K562 (cell line): Measurements from ENCODE around the gene IGF2BP3. TPM values are rescaled to one million over a fixed set of nuclear protein-coding genes. Genes with fewer than 3 reads are reported as not detected.

ENCODE experiments used
- EGR1 ChIP-seq: fragments of 450-650 bp; conservative IDR thresholded peaks from 2 replicates; pipeline ENCODE4 v1.6.1; 2017; ENCODE audit warnings: mild to moderate bottlenecking
- EP400 ChIP-seq: fragments of 450-650 bp; IDR thresholded peaks from 2 replicates; pipeline ENCODE4 v1.6.1; 2017; ENCODE audit warnings: antibody characterized with exemption, mild to moderate bottlenecking, moderate library complexity
- HNRNPL ChIP-seq: fragments of 200-400 bp; formaldehyde crosslinking; IDR thresholded peaks from 2 replicates; pipeline ENCODE4 v1.6.1; 2017; ENCODE audit warnings: low read depth, mild to moderate bottlenecking, low read length
- MAZ ChIP-seq, 2 experiments: fragments of 450-650 bp in 1 of 2; sonication (generic) in 1 of 2; formaldehyde crosslinking; IDR thresholded peaks in 1 of 2; conservative IDR thresholded peaks in 1 of 2; 2 replicates each; pipeline versions ENCODE4 v1.4.0 to v1.5.0; 2020; ENCODE audit warnings: mild to moderate bottlenecking in 1 of 2, missing genetic modification reagents in 1 of 2
- RFX7 ChIP-seq: fragments of 250-450 bp; sonication (Bioruptor Pico); IDR thresholded peaks from 2 replicates; pipeline ENCODE4 v1.5.1; 2021; ENCODE audit warnings: mild to moderate bottlenecking
- YY1 ChIP-seq, 3 experiments: IDR thresholded peaks; 2 replicates each; pipeline ENCODE4 v1.6.1; 2011; ENCODE audit warnings: low read length in 2 of 3, mild to moderate bottlenecking in 2 of 3, moderate library complexity in 2 of 3, borderline replicate concordance in 1 of 3, control low read depth in 1 of 3, low read depth in 1 of 3; ENCODE audit not compliant: insufficient read depth in 3 of 3, insufficient replicate concordance in 2 of 3, control insufficient read depth in 1 of 3, insufficient read length in 1 of 3; ENCODE audit errors: extremely low read depth in 1 of 3
- ZBED1 ChIP-seq: IDR thresholded peaks from 2 replicates; pipeline ENCODE4 v1.6.1; 2014
- ZBTB1 ChIP-seq: sonication (generic); formaldehyde crosslinking; IDR thresholded peaks from 2 replicates; pipeline ENCODE4 v1.8.1; 2023; ENCODE audit warnings: missing genetic modification reagents, low read depth, mild to moderate bottlenecking, borderline replicate concordance
- ZBTB33 ChIP-seq: sonication (generic); formaldehyde crosslinking; IDR thresholded peaks from 2 replicates; pipeline ENCODE4 v1.8.1; 2023; ENCODE audit warnings: mild to moderate bottlenecking, missing genetic modification reagents
- ZFX ChIP-seq: sonication (generic); formaldehyde crosslinking; IDR thresholded peaks from 2 replicates; pipeline ENCODE4 v1.8.0; 2022; ENCODE audit warnings: mild to moderate bottlenecking, missing genetic modification reagents, moderate library complexity
- ZNF592 ChIP-seq: fragments of 450-650 bp; IDR thresholded peaks from 2 replicates; pipeline ENCODE4 v1.6.1; 2017; ENCODE audit warnings: antibody characterized with exemption, mild to moderate bottlenecking
- ZNF740 ChIP-seq, 3 experiments: fragments of 200-800 bp in 1 of 3; sonication (Bioruptor generic) in 1 of 3; sonication (generic) in 1 of 3; formaldehyde crosslinking in 1 of 3; IDR thresholded peaks; 2 replicates each; pipeline versions ENCODE4 v1.6.1 to v1.8.0; 2016 to 2022; ENCODE audit warnings: mild to moderate bottlenecking in 2 of 3, missing compliant biosample characterization in 2 of 3, missing genetic modification characterization in 2 of 3, missing genetic modification reagents in 1 of 3
- polyA plus RNA-seq, 8 experiments: library from polyadenylated mRNA; depleted of rRNA in 4 of 8; stranded (reverse) in 5 of 8; unstranded in 3 of 8; fragments of >200 nt; fragmentation: Nextera tagmentation in 2 of 8; fragmentation: Illumina TruSeq in 1 of 8; extraction: Ambion mirVana in 2 of 8; extraction: Trizol in 1 of 8; gene quantifications; 2 replicates each; pipeline versions ENCODE4 v1.2.1 to v1.2.3, GENCODE V29; 2011 to 2014; ENCODE audit warnings: inconsistent platforms in 1 of 8, missing spikeins in 1 of 8
- total RNA-seq, 7 experiments: library from RNA; depleted of rRNA in 6 of 7; stranded (reverse); fragments of >200 nt in 6 of 7; fragmentation: Illumina TruSeq in 2 of 7; extraction: Trizol in 2 of 7; gene quantifications; 2 replicates each; pipeline versions ENCODE4 v1.2.1 to v1.2.3, GENCODE V29; 2011 to 2021; ENCODE audit warnings: low replicate concordance in 1 of 7
- TF ChIP-seq, protein P1 (sequence below): sonication (generic); formaldehyde crosslinking; IDR thresholded peaks from 2 replicates; pipeline ENCODE4 v1.8.0; 2022; ENCODE audit warnings: missing genetic modification reagents, mild to moderate bottlenecking, borderline replicate concordance
- TF ChIP-seq, protein P2 (sequence below): sonication (generic); formaldehyde crosslinking; IDR thresholded peaks from 2 replicates; pipeline ENCODE4 v1.8.0; 2022; ENCODE audit warnings: mild to moderate bottlenecking, missing genetic modification reagents

IGF2BP3 gene
- total and polyA plus RNA-seq, 9 of the 15 experiments (the other 6 are each of a cell fraction or from before 2014, with no cell fraction given), result 8.4 to 88.1 (median 61.2) TPM

DNA sequence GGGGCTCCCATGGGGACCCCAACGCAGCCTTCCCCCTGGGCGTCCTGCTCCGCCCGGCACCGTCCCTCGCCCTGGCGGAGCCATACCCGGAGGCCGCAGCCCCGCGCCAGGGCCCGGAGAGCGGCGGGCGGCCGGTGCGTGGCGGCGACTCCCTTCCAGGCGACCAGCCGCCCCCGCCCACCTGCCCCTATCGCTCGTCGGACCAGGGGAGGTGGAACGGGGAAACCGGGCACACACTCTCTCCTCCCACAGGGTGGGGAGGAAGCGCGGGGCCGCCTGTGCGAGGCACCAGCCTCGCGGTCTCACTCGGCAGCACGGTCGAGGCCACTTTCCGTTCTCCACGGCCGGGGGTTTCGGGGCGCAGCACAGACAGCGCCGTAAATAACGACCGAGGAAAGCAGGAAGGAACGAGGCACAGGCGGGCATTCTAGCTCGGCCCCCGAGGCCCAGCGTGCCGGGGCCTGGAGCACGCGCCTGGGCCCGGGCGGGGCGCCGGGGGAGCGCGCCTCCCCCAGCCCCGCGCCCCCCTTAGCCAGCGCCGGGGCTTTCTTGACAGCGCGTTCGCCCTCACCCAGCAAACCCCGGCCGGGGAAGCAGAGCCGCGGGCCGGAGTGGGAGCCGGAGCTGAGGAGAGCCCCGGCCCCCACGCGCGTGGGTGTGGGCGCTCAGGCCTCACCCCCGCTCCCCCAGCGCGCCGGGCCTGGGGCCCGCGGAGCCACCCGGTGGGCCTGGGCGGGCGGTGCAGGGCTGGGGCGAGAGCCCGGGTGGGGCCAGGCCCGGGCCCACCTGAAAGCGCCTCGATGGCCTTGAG is 936 bp downstream of the IGF2BP3 start (continued):
- peak in 1 of 3 experiments; percentile 23 for TF ChIP-seq YY1 (IDR thresholded peaks at IDR 0.05; ENCODE audit: borderline replicate concordance in 1 of 3, control insufficient read depth in 1 of 3, extremely low read depth in 1 of 3, insufficient read depth in 3 of 3, insufficient read length in 1 of 3, insufficient replicate concordance in 2 of 3, low read depth in 1 of 3, low read length in 2 of 3)
- peak; percentile 55; the same call in 1 of the 2 replicates for TF ChIP-seq HNRNPL
- TF ChIP-seq ZBTB1 (CRISPR knock-in tag), result peak; percentile 54; the same call in 1 of the 2 replicates
- peak in 1 of 2 experiments; percentile 11; a peak in 2 of 4 replicates for TF ChIP-seq MAZ (CRISPR knock-in tag; conservative IDR thresholded peaks at IDR 0.05 in 1 of 2, IDR thresholded peaks at IDR 0.05 in 1 of 2)
- TF ChIP-seq EGR1, result peak; percentile 43
- 0 out of 2 replicates have a peak, but pooled peaks have one; percentile 8 for TF ChIP-seq ZNF740 (CRISPR knock-in tag; IDR thresholded peaks at IDR 0.05)
- no peak for TF ChIP-seq ZNF740 (tag; IDR thresholded peaks at IDR 0.05)
- peak; percentile 18; the same call in 1 of the 2 replicates for TF ChIP-seq ZBTB33 (CRISPR knock-in tag)
- TF ChIP-seq, protein P1, sequence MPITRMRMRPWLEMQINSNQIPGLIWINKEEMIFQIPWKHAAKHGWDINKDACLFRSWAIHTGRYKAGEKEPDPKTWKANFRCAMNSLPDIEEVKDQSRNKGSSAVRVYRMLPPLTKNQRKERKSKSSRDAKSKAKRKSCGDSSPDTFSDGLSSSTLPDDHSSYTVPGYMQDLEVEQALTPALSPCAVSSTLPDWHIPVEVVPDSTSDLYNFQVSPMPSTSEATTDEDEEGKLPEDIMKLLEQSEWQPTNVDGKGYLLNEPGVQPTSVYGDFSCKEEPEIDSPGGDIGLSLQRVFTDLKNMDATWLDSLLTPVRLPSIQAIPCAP (CRISPR knock-in tag), result no peak
- peak; percentile 62; the same call in 1 of the 2 replicates for TF ChIP-seq ZNF592
- TF ChIP-seq ZBED1, result 0 out of 2 replicates have a peak, but pooled peaks have one; percentile 20
- TF ChIP-seq EP400, result peak; percentile 32; the same call in 1 of the 2 replicates
- no peak for TF ChIP-seq RFX7
- TF ChIP-seq, protein P2, sequence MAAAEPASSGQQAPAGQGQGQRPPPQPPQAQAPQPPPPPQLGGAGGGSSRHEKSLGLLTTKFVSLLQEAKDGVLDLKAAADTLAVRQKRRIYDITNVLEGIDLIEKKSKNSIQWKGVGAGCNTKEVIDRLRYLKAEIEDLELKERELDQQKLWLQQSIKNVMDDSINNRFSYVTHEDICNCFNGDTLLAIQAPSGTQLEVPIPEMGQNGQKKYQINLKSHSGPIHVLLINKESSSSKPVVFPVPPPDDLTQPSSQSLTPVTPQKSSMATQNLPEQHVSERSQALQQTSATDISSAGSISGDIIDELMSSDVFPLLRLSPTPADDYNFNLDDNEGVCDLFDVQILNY (CRISPR knock-in tag), result 0 out of 2 replicates have a peak, but pooled peaks have one; percentile 40
- peak; percentile 76 for TF ChIP-seq ZFX (CRISPR knock-in tag)
